Chondrocyte (in vitro differentiated cells): ENCODE results near the gene MAP2K3. TPM values are rescaled to one million over a fixed set of nuclear protein-coding genes. Genes with fewer than 3 reads are reported as not detected.

Experiments
- DNase-seq: peaks from one replicate; pipeline ENCODE4 v3.0.0; 2021; ENCODE audit warnings: mixed read lengths, low spot score
- H3K27ac Mint-ChIP-seq: one replicate; pipeline ENCODE4 v1.8.0; 2021; ENCODE audit warnings: mild to moderate bottlenecking, moderate library complexity, mixed read lengths; ENCODE audit not compliant: unreplicated experiment
- H3K27me3 Mint-ChIP-seq: 2 replicates; pipeline ENCODE4 v1.8.0; 2021; ENCODE audit warnings: low read depth, mixed read lengths
- H3K36me3 Mint-ChIP-seq: 2 replicates; pipeline ENCODE4 v1.8.0; 2021; ENCODE audit warnings: low read depth, mixed read lengths
- H3K4me1 Mint-ChIP-seq: 2 replicates; pipeline ENCODE4 v1.8.0; 2021; ENCODE audit warnings: low read depth, mild to moderate bottlenecking, mixed read lengths
- H3K4me3 Mint-ChIP-seq: one replicate; pipeline ENCODE4 v1.8.0; 2021; ENCODE audit warnings: mild to moderate bottlenecking, moderate library complexity, mixed read lengths; ENCODE audit not compliant: unreplicated experiment
- H3K9me3 Mint-ChIP-seq: 2 replicates; pipeline ENCODE4 v1.8.0; 2021; ENCODE audit warnings: low read depth, mixed read lengths
- CTCF ChIP-seq: fragments of 200-600 bp; sonication (generic); IDR thresholded peaks from 2 replicates; pipeline ENCODE4 v1.5.0; 2021; ENCODE audit warnings: antibody characterized with exemption, mild to moderate bottlenecking, moderate library complexity
- total RNA-seq: library from RNA; stranded (reverse); gene quantifications from 3 replicates; pipeline ENCODE4 v1.2.1, GENCODE V29; 2021

The MAP2K3 gene
- total RNA-seq, 1 donor from 2014 or later = 35.9 TPM

DNA sequence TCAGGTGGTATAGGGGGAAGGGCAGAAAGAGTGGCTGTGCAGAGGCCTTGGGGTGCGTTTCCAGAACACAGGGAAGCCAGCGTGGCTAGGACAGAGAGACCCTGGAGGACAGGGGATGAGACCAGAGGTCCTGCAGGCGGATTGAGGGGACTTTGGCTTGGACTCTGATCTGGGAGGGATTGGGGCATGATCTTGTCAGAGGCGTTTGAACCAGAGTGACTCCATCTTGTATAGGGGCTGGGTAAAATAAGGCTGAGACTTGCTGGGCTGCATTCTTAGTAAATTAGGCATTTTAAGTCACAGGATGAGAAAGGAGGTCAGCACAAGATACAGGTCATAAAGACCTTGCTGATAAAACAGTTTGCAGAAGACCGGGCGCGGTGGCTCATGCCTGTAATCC lies 25.9 kb upstream of the MAP2K3 start:
- no peaks in the 10 kb centered on the region for H3K9me3 Mint-ChIP-seq
- DNase-seq = no peak
- H3K36me3 Mint-ChIP-seq = no peaks in the 10 kb centered on the region
- H3K4me1 Mint-ChIP-seq = peaks cover 5% of the 10 kb centered on the region
- H3K4me3 Mint-ChIP-seq = no peak overlapping the region
- no peaks in the 10 kb centered on the region for H3K27me3 Mint-ChIP-seq
- no peak for TF ChIP-seq CTCF
- H3K27ac Mint-ChIP-seq = no peak overlapping the region

DNA sequence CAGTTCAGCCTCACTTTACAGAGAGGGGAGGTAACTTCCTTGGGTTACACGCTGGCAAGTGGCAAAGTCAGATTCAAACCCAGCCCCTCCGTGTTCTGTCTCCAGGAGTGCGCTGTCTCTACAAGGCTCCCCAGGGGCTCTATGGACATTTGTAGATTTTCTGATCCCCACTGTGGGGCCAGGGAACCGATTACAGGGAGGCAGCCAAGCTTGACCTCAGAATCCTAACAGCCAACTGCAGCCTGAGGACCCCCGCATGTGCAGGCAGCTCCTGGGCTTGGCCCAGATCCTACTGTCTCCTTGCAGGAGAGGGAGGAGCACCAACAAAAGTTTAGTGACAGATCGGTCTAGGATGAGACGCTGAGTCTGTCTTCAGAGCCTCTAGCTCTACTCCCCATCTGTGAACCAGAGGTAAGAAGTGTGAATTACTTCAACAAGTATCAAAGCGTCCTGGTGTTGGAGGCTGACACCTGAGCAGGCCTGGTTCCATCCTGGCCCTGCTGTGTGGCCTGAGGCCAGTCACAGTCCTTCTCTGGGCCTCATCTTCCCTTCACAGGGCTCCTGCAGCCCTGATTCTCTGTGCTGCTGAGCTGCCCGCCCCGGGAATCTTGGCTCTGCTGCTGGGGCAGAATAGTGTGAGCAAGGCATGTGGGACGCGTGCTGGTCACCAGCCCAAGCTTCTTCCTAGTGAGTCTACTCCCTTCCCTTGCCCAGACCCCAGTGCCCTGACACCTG lies 22.1 kb upstream of the MAP2K3 start:
- no peak overlapping the region for H3K4me3 Mint-ChIP-seq
- no peaks in the 10 kb centered on the region for H3K36me3 Mint-ChIP-seq
- DNase-seq = no peak
- no peaks in the 10 kb centered on the region for H3K9me3 Mint-ChIP-seq
- H3K27me3 Mint-ChIP-seq = peaks cover 3% of the 10 kb centered on the region
- no peak for TF ChIP-seq CTCF
- no peak overlapping the region for H3K27ac Mint-ChIP-seq
- peaks cover 3% of the 10 kb centered on the region for H3K4me1 Mint-ChIP-seq

- no peaks in the 10 kb centered on the region for H3K36me3 Mint-ChIP-seq
- no peaks in the 10 kb centered on the region for H3K4me1 Mint-ChIP-seq
- no peak overlapping the region for H3K27ac Mint-ChIP-seq
- TF ChIP-seq CTCF = no peak
- DNase-seq = no peak
- H3K27me3 Mint-ChIP-seq = peaks cover 3% of the 10 kb centered on the region
- no peak overlapping the region for H3K4me3 Mint-ChIP-seq
- no peaks in the 10 kb centered on the region for H3K9me3 Mint-ChIP-seq
Measured at GRCh38 chr17:21263376-21263775, 21.1 kb upstream of the MAP2K3 start.

- Mint-ChIP-seq H3K9me3 (no peaks in the 10 kb centered on the region), H3K27ac (no peak overlapping the region), H3K27me3 (peaks cover 3% of the 10 kb centered on the region), H3K4me3 (no peak overlapping the region), H3K4me1 (peaks cover 3% of the 10 kb centered on the region), H3K36me3 (no peaks in the 10 kb centered on the region)
- TF ChIP-seq CTCF = no peak
- no peak for DNase-seq
Measured at GRCh38 chr17:21268596-21269188, 15.8 kb upstream of the MAP2K3 start.

GRCh38 chr17:21269394-21269793 lies 15.1 kb upstream of the MAP2K3 start:
- Mint-ChIP-seq H3K9me3 (no peaks in the 10 kb centered on the region), H3K27ac (no peak overlapping the region), H3K36me3 (no peaks in the 10 kb centered on the region), H3K4me3 (no peak overlapping the region), H3K27me3 (peaks cover 3% of the 10 kb centered on the region), H3K4me1 (peaks cover 4% of the 10 kb centered on the region)
- DNase-seq = no peak
- TF ChIP-seq CTCF = no peak
